GM18508 (cell line): ENCODE results near the gene RIMBP2.
"Not testable (repeated sequence)": the region's sequence is repeated elsewhere in the genome, so short reads cannot be mapped to it uniquely, and the experiment has no call there.

Experiments
- ATAC-seq: cut with Tn5 transposase; IDR thresholded peaks from one replicate; pipeline ENCODE4 v1.9.1; 2021; ENCODE audit warnings: moderate number of reproducible peaks; ENCODE audit not compliant: insufficient read depth, unreplicated experiment

RIMBP2 gene

GRCh38 chr12:130661486-130662255, 54.4 kb downstream of the RIMBP2 start:
- no peak for ATAC-seq

GRCh38 chr12:130661059-130661458, 55.0 kb downstream of the RIMBP2 start:
- no peak for ATAC-seq

GRCh38 chr12:130658145-130658911, 57.8 kb downstream of the RIMBP2 start:
- ATAC-seq: no peak

GRCh38 chr12:130656411-130656810, 59.7 kb downstream of the RIMBP2 start:
- ATAC-seq: no peak

- ATAC-seq: no peak
These were observed 60.2 kb downstream of the RIMBP2 start for GRCh38 chr12:130655881-130656280.

GRCh38 chr12:130655010-130655409, 61.1 kb downstream of the RIMBP2 start:
- ATAC-seq: no peak

- ATAC-seq: no peak
These were observed 64.7 kb downstream of the RIMBP2 start for GRCh38 chr12:130651188-130651959.

GRCh38 chr12:130650131-130650530, 66.0 kb downstream of the RIMBP2 start:
- ATAC-seq: no peak

GRCh38 chr12:130649101-130650045, 66.7 kb downstream of the RIMBP2 start:
- no peak for ATAC-seq

- ATAC-seq: no peak
These were observed 68.3 kb downstream of the RIMBP2 start for GRCh38 chr12:130647814-130648213.

GRCh38 chr12:130646716-130647370, 69.3 kb downstream of the RIMBP2 start:
- no peak for ATAC-seq

- not testable (repeated sequence) for ATAC-seq
These were observed 69.9 kb downstream of the RIMBP2 start for GRCh38 chr12:130646191-130646590.

GRCh38 chr12:130645751-130646150, 70.3 kb downstream of the RIMBP2 start:
- ATAC-seq: no peak

- no peak for ATAC-seq
These were observed 71.5 kb downstream of the RIMBP2 start for GRCh38 chr12:130644566-130644965.

- no peak for ATAC-seq
These were observed 72.0 kb downstream of the RIMBP2 start for GRCh38 chr12:130644146-130644545.

- ATAC-seq: no peak
These were observed 73.2 kb downstream of the RIMBP2 start for GRCh38 chr12:130642856-130643255.

GRCh38 chr12:130641533-130642184, 74.4 kb downstream of the RIMBP2 start:
- no peak for ATAC-seq

- ATAC-seq: no peak
These were observed 75.2 kb downstream of the RIMBP2 start for GRCh38 chr12:130640901-130641300.

- ATAC-seq: no peak
These were observed 75.6 kb downstream of the RIMBP2 start for GRCh38 chr12:130640496-130640895.
